Loucy (cell line): ENCODE data around the gene HPSE2.

Experiments used
- H2AFZ ChIP-seq: fragments of 200-600 bp; sonication (generic); 2 replicates; pipeline ENCODE4 v1.6.0; 2016; ENCODE audit warnings: antibody characterized with exemption, mild to moderate bottlenecking, low read length, moderate library complexity
- H3F3A ChIP-seq: fragments of 200-600 bp; 2 replicates; pipeline ENCODE4 v1.6.0; 2016; ENCODE audit warnings: antibody characterized with exemption, low read depth, mild to moderate bottlenecking
- H3K27me3 ChIP-seq: fragments of 200-600 bp; sonication (generic); 2 replicates; pipeline ENCODE4 v1.6.1; 2014; ENCODE audit warnings: low read length, mild to moderate bottlenecking; ENCODE audit not compliant: insufficient read depth, poor library complexity, severe bottlenecking
- H3K36me3 ChIP-seq: fragments of 200-600 bp; sonication (generic); 2 replicates; pipeline ENCODE4 v1.6.1; 2016; ENCODE audit warnings: low read length; ENCODE audit not compliant: insufficient read depth
- H3K4me1 ChIP-seq: fragments of 200-600 bp; sonication (generic); 2 replicates; pipeline ENCODE4 v1.5.1; 2014; ENCODE audit warnings: low read length, mild to moderate bottlenecking; ENCODE audit not compliant: insufficient read depth, poor library complexity, severe bottlenecking
- H3K4me2 ChIP-seq: fragments of 200-600 bp; sonication (generic); 2 replicates; pipeline ENCODE4 v1.6.0; 2014; ENCODE audit warnings: antibody characterized with exemption, low read length, low read depth, mild to moderate bottlenecking; ENCODE audit not compliant: poor library complexity, severe bottlenecking
- H3K4me3 ChIP-seq: fragments of 200-600 bp; sonication (generic); 2 replicates; pipeline ENCODE4 v1.5.1; 2014; ENCODE audit warnings: low read length, mild to moderate bottlenecking, mixed read lengths; ENCODE audit not compliant: poor library complexity, severe bottlenecking
- H3K79me2 ChIP-seq: fragments of 200-600 bp; sonication (generic); 2 replicates; pipeline ENCODE4 v1.6.1; 2014; ENCODE audit warnings: low read length; ENCODE audit not compliant: insufficient read depth
- H3K9ac ChIP-seq: fragments of 200-600 bp; sonication (generic); 2 replicates; pipeline ENCODE4 v1.6.0; 2014; ENCODE audit warnings: mild to moderate bottlenecking, low read depth, low read length, moderate library complexity; ENCODE audit not compliant: poor library complexity, severe bottlenecking
- H3K9me2 ChIP-seq: fragments of 200-600 bp; sonication (generic); replicated peaks from 2 replicates; pipeline ENCODE4 v1.6.1; 2016; ENCODE audit warnings: low read depth, low read length, mixed read lengths
- H3K9me3 ChIP-seq: fragments of 200-600 bp; sonication (generic); 2 replicates; pipeline ENCODE4 v1.6.1; 2014; ENCODE audit warnings: mild to moderate bottlenecking, antibody characterized with exemption, low read length, low read depth; ENCODE audit not compliant: insufficient read depth
- H4K20me1 ChIP-seq: fragments of 200-600 bp; sonication (generic); 2 replicates; pipeline ENCODE4 v1.6.0; 2014; ENCODE audit warnings: antibody characterized with exemption, low read length, mild to moderate bottlenecking; ENCODE audit not compliant: insufficient read depth, poor library complexity, severe bottlenecking
- EZH2phosphoT487 ChIP-seq: fragments of 200-600 bp; IDR thresholded peaks from 2 replicates; pipeline ENCODE4 v1.6.1; 2018; ENCODE audit warnings: antibody characterized with exemption, mild to moderate bottlenecking, moderate library complexity, borderline replicate concordance
- TF ChIP-seq, protein P1 (sequence below): fragments of 200-600 bp; sonication (generic); conservative IDR thresholded peaks from 2 replicates; pipeline ENCODE4 v1.5.1; 2014; ENCODE audit warnings: mild to moderate bottlenecking, antibody characterized with exemption, low read length

The HPSE2 gene

DNA sequence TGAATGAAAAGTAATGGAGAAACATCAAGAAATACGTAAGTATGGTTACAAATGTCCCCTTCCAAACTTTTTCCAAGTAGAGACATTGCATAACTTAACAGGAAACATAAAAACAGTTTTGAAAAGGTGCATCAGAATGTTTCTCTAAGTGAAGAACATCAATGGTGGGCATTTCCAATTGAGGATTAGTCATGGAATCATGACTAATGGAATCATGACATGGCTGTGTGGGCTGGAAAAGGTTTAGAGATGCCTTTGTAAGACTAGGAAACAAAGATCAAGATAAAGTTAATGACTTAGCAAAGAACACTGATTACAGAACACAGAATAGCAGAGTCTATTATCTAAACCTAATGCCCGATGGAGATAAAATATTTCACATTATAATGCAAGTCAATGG is 272.0 kb downstream of the HPSE2 start:
- Histone ChIP-seq H3K4me2 (no peak overlapping the region), H3K9me2 (no peaks in the 10 kb centered on the region), H3K9me3 (no peaks in the 10 kb centered on the region), H2AFZ (no peak overlapping the region), H3K36me3 (no peaks in the 10 kb centered on the region), H3K4me3 (no peak overlapping the region), H3K9ac (no peak overlapping the region), H3K27me3 (no peaks in the 10 kb centered on the region), H3K4me1 (no peaks in the 10 kb centered on the region), H3F3A (no peaks in the 10 kb centered on the region), H4K20me1 (no peaks in the 10 kb centered on the region), H3K79me2 (no peaks in the 10 kb centered on the region)
- TF ChIP-seq, protein P1, sequence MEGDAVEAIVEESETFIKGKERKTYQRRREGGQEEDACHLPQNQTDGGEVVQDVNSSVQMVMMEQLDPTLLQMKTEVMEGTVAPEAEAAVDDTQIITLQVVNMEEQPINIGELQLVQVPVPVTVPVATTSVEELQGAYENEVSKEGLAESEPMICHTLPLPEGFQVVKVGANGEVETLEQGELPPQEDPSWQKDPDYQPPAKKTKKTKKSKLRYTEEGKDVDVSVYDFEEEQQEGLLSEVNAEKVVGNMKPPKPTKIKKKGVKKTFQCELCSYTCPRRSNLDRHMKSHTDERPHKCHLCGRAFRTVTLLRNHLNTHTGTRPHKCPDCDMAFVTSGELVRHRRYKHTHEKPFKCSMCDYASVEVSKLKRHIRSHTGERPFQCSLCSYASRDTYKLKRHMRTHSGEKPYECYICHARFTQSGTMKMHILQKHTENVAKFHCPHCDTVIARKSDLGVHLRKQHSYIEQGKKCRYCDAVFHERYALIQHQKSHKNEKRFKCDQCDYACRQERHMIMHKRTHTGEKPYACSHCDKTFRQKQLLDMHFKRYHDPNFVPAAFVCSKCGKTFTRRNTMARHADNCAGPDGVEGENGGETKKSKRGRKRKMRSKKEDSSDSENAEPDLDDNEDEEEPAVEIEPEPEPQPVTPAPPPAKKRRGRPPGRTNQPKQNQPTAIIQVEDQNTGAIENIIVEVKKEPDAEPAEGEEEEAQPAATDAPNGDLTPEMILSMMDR, result no peak
- TF ChIP-seq EZH2phosphoT487, result no peak

GRCh38 chr10:98959379-98959778 is 276.3 kb downstream of the HPSE2 start:
- Histone ChIP-seq H3K9me3 (no peaks in the 10 kb centered on the region), H3K79me2 (no peaks in the 10 kb centered on the region), H3K4me1 (no peaks in the 10 kb centered on the region), H3K4me3 (no peak overlapping the region), H3K9ac (no peak overlapping the region), H3K36me3 (no peaks in the 10 kb centered on the region), H3F3A (no peaks in the 10 kb centered on the region), H2AFZ (no peak overlapping the region), H3K27me3 (no peaks in the 10 kb centered on the region), H3K9me2 (no peaks in the 10 kb centered on the region), H3K4me2 (no peak overlapping the region), H4K20me1 (no peaks in the 10 kb centered on the region)
- no peak for TF ChIP-seq EZH2phosphoT487

- Histone ChIP-seq H4K20me1 (no peaks in the 10 kb centered on the region), H3K4me1 (no peaks in the 10 kb centered on the region), H3K4me3 (no peak overlapping the region), H2AFZ (no peak overlapping the region), H3F3A (no peaks in the 10 kb centered on the region), H3K27me3 (no peaks in the 10 kb centered on the region), H3K36me3 (no peaks in the 10 kb centered on the region), H3K79me2 (no peaks in the 10 kb centered on the region), H3K9ac (no peak overlapping the region), H3K4me2 (no peak overlapping the region), H3K9me3 (no peaks in the 10 kb centered on the region), H3K9me2 (no peaks in the 10 kb centered on the region)
- no peak for TF ChIP-seq EZH2phosphoT487
- TF ChIP-seq, protein P1, result no peak
These were observed 277.9 kb downstream of the HPSE2 start for GRCh38 chr10:98957801-98958200.

DNA sequence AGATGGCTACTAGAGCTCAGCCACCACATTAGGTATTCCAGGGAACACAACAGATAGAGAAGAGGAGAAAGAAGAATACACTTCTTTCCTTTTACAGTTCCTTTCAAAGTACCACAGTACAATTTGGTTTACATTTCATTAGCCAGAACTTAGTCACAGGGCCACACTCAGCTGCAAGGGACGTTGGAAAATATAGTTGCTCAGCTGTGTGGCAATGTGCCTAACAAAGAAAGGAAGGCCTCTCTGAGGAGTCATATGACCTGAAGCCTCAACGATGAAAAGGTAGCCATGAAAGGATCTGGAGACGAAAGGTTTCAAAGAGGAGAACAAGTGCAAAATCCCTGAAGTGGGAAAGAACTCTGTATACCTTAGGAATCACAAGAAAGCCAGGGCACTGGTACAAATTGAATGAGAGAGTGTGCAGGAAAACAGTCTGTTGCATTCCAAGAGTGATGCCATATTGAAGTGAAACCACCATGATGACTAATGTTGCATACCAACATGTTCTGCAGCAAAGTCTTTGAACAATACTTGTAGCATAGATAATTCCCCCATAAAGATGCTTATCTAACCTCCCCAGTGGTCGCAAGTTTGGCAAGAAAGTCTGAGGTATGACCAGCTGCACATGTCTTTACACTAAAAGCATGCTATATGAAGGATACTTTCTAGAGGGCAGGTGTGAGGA is 278.9 kb downstream of the HPSE2 start:
- H4K20me1 ChIP-seq, result no peaks in the 10 kb centered on the region
- H3K9ac ChIP-seq, result no peak overlapping the region
- no peaks in the 10 kb centered on the region for H3K9me2 ChIP-seq
- H3K79me2 ChIP-seq, result no peaks in the 10 kb centered on the region
- no peak for TF ChIP-seq EZH2phosphoT487
- TF ChIP-seq, protein P1, result no peak
- no peaks in the 10 kb centered on the region for H3K36me3 ChIP-seq
- H2AFZ ChIP-seq, result no peak overlapping the region
- H3K4me3 ChIP-seq, result no peak overlapping the region
- H3F3A ChIP-seq, result no peaks in the 10 kb centered on the region
- H3K4me1 ChIP-seq, result no peaks in the 10 kb centered on the region
- H3K27me3 ChIP-seq, result no peaks in the 10 kb centered on the region
- H3K9me3 ChIP-seq, result no peaks in the 10 kb centered on the region
- no peak overlapping the region for H3K4me2 ChIP-seq
